ENCODE data around the gene ACSL3. TPM values are rescaled to one million over a fixed set of nuclear protein-coding genes. Genes with fewer than 3 reads are reported as not detected.

The ACSL3 gene
- total RNA-seq, result 139 and 142 TPM in 2 replicates
- polyA plus RNA-seq, result 41.5 and 58.7 TPM in 2 replicates
- polyA plus RNA-seq (2011; cell fraction: cytosol; rRNA removed), result 41.7 and 45.9 TPM in 2 replicates
- polyA plus RNA-seq (2011; cell fraction: nucleus; rRNA removed), result 45.1 and 51.4 TPM in 2 replicates
- 86.6 and 98.4 TPM in 2 replicates for polyA plus RNA-seq (2012)
- 167 and 172 TPM in 2 replicates for polyA minus RNA-seq
- polyA minus RNA-seq (2011; cell fraction: cytosol; rRNA and poly(A)+ RNA removed), result 43.2 TPM
- 79.5 and 85.9 TPM in 2 replicates for polyA minus RNA-seq (2011; cell fraction: nucleus; rRNA and poly(A)+ RNA removed)
- Bru-seq, nascent RNA, result percentile 95 among the genes with signal in this experiment
- BruChase-seq, experiment 1, labeled RNA remaining after a 6-hour chase, result percentile 85 among the genes with signal in this experiment
- percentile 83 among the genes with signal in this experiment for BruChase-seq, experiment 2, labeled RNA remaining after a 2-hour chase
- long read RNA-seq, full-length matches to known transcripts, result 255 of 306 reads
- long read RNA-seq, partial matches to known transcripts, result 12 of 306 reads
- long read RNA-seq, other reads (novel, unspliced or antisense), result 39 of 306 reads

GRCh38 chr2:222860740-222861410, at the start of gene ACSL3:
TSS of gene ACSL3 (plus strand) at chr2:222861036. CDS start at chr2:222908773, 47,737 bp downstream.
- Histone ChIP-seq H3K9me3 (replicated peaks; ENCODE audit: control insufficient read depth, insufficient read depth, low read length) (no peaks in the 10 kb centered on the region), H2AFZ (ENCODE audit: low read depth, low read length) (peak within 1 kb of the TSS; percentile 34), H3K4me2 (ENCODE audit: insufficient read depth, low read length) (peak within 1 kb of the TSS; percentile 83), H3K4me1 (ENCODE audit: control insufficient read depth, extremely low read depth, insufficient read depth, low read length) (peaks cover 38% of the 10 kb centered on the region), H3K4me3 (replicated peaks in 1 of 3; ENCODE audit: insufficient read depth in 1 of 3, low read depth in 1 of 3, low read length in 3 of 3) (peak within 1 kb of the TSS; percentile 72 to 94 (median 92)), H3K79me2 (ENCODE audit: control insufficient read depth, insufficient read depth, low read length) (peaks cover 50% of the 10 kb centered on the region), H3K9ac (replicated peaks; ENCODE audit: extremely low read depth, insufficient read depth, low read length) (peak within 1 kb of the TSS; percentile 94), H4K20me1 (replicated peaks; ENCODE audit: control insufficient read depth, extremely low read depth, insufficient read depth, low read length) (peaks cover 13% of the 10 kb centered on the region), H3K36me3 (ENCODE audit: control insufficient read depth in 2 of 2, extremely low read depth in 1 of 2, insufficient read depth in 2 of 2, low read length in 2 of 2) (no peaks in the 10 kb centered on the region), H3K27ac (ENCODE audit: insufficient read depth, low read depth, low read length) (peak within 1 kb of the TSS; percentile 89), H3K27me3 (ENCODE audit: control insufficient read depth in 2 of 2, insufficient read depth in 2 of 2, low read length in 2 of 2) (no peaks in the 10 kb centered on the region), H3K9me1 (replicated peaks; ENCODE audit: control insufficient read depth, extremely low read depth, insufficient read depth, low read length) (no peaks in the 10 kb centered on the region)
- DNase-seq (ENCODE audit: low read depth, low spot score), result peak; percentile 96
- intact Hi-C loops (cut with micrococcal nuclease), result loop anchor here (1.0 to 2.0 kb wide), 8 partner anchors 19 to 206 kb away; no protein-coding TSS in a partner anchor
- POLR2A ChIA-PET, result interaction anchor here (0.6 kb wide), 2 partner anchors 64 to 144 kb away, joined by 6 read pairs; no protein-coding TSS in a partner anchor
- CTCF ChIA-PET, result interaction anchor here (0.9 to 7.0 kb wide), 12 partner anchors 17 to 153 kb away, joined by 3 to 79 read pairs (median 8); no protein-coding TSS in a partner anchor
- no TSS peak for BruUV-seq (replicated peaks)
- dilution Hi-C loops (cut with MboI; ENCODE audit: extremely low pct_ligation_motif_present, low sequenced_read_pairs), result no loop called here
- TF ChIP-seq MAX (IDR thresholded peaks at IDR 0.05; ENCODE audit: insufficient read depth, insufficient read length), result peak; percentile 59
- peak; percentile 99 for TF ChIP-seq POLR2A (IDR thresholded peaks at IDR 0.05; ENCODE audit: low read depth, low read length)
- TF ChIP-seq EZH2 (IDR thresholded peaks at IDR 0.05; ENCODE audit: borderline replicate concordance, low read depth, low read length, severe bottlenecking), result no peak
- no peak for TF ChIP-seq JUN (IDR thresholded peaks at IDR 0.05; ENCODE audit: borderline replicate concordance, insufficient read depth, insufficient read length, low read depth)
- no peak for TF ChIP-seq GATA2 (IDR thresholded peaks at IDR 0.05; ENCODE audit: insufficient read depth, insufficient read length, low read depth, low read length)
- TF ChIP-seq POLR2AphosphoS5 (IDR thresholded peaks at IDR 0.05; ENCODE audit: insufficient read depth, low read depth, low read length), result peak; percentile 99
- peak in 1 of 2 donors; percentile 1 for TF ChIP-seq CTCF (IDR thresholded peaks at IDR 0.05; ENCODE audit: extremely low read depth in 1 of 2, insufficient read depth in 1 of 2, low read depth in 1 of 2, low read length in 2 of 2)
- no peak for TF ChIP-seq MYC (IDR thresholded peaks at IDR 0.05; ENCODE audit: low read depth, low read length)
- TF ChIP-seq FOS (IDR thresholded peaks at IDR 0.05; ENCODE audit: borderline replicate concordance, insufficient read depth, low read length), result no peak
- no peak for FAIRE-seq

Measured in endothelial cell of umbilical vein (primary cell).